Measurements from ENCODE around the gene NUP85. TPM values are rescaled to one million over a fixed set of nuclear protein-coding genes. Genes with fewer than 3 reads are reported as not detected.
"Not testable (repeated sequence)": the region's sequence is repeated elsewhere in the genome, so short reads cannot be mapped to it uniquely, and the experiment has no call there.

NUP85 gene
- total RNA-seq, 1 experiment from 2014 or later, result 164 TPM

- TF ChIP-seq TCF7L2 (IDR thresholded peaks at IDR 0.05; ENCODE audit: borderline replicate concordance, extremely low read depth, insufficient read depth, insufficient read length) (no peak), JUND (IDR thresholded peaks at IDR 0.05) (no peak), SP1 (IDR thresholded peaks at IDR 0.05; ENCODE audit: low read depth) (peak; percentile 87), SRF (IDR thresholded peaks at IDR 0.05; ENCODE audit: low read depth) (no peak), EZH2phosphoT487 (IDR thresholded peaks at IDR 0.05; ENCODE audit: borderline replicate concordance) (no peak), ELF1 (IDR thresholded peaks at IDR 0.05; ENCODE audit: borderline replicate concordance, low read depth) (no peak), CBX3 (IDR thresholded peaks at IDR 0.05; ENCODE audit: low read depth) (no peak; the same call in 1 of the 2 replicates)
These were observed at the start of gene NUP85 (continued) for GRCh38 chr17:75205037-75205792.

- CTCF ChIA-PET, result interaction anchor here (1.0 to 2.0 kb wide), 3 partner anchors 14 to 45 kb away, joined by 3 to 17 read pairs (median 5); no protein-coding TSS in a partner anchor
These were observed 47.0 kb upstream of the NUP85 start for GRCh38 chr17:75158480-75158879.

More at GRCh38 chr17:75158480-75158879, 47.0 kb upstream of the NUP85 start:
- H3K9me2 ChIP-seq (ENCODE audit: insufficient read depth); H3K36me3 ChIP-seq (ENCODE audit: control insufficient read depth in 1 of 2, insufficient read depth in 2 of 2, low read length in 2 of 2); H3K27me3 ChIP-seq (ENCODE audit: insufficient read depth, low read length); H4K20me1 ChIP-seq (ENCODE audit: insufficient read depth); RAD21 ChIA-PET (ENCODE audit: low non-redundant PET in 1 of 2, low total read pairs in 2 of 2, uncharacterized antibody in 2 of 2, unreplicated experiment in 2 of 2); H2AFZ ChIP-seq (ENCODE audit: low read depth, low read length, poor library complexity, severe bottlenecking); DNase-seq (ENCODE audit: low read depth, low spot score); ATAC-seq; H3K4me3 ChIP-seq (replicated peaks in 1 of 2; ENCODE audit: low read depth in 1 of 2, low read length in 2 of 2); H3K27ac ChIP-seq (ENCODE audit: low read depth, low read length); H3K9me3 ChIP-seq (ENCODE audit: control insufficient read depth in 1 of 2, insufficient read depth in 1 of 2, low read depth in 1 of 2, low read length in 2 of 2); H3K79me2 ChIP-seq (ENCODE audit: insufficient read depth, low read length); BruUV-seq (replicated peaks); intact Hi-C loops (cut with micrococcal nuclease): not testable (repeated sequence)
- peak overlapping the region; percentile 39 for H3K9ac ChIP-seq (ENCODE audit: low read length)
- H3K4me2 ChIP-seq (ENCODE audit: low read length), result peak overlapping the region; percentile 60
- POLR2A ChIA-PET, result interaction anchor here (1.3 to 1.6 kb wide), 2 partner anchors 13 to 34 kb away, joined by 3 to 6 read pairs; no protein-coding TSS in a partner anchor
- H3K4me1 ChIP-seq (ENCODE audit: control insufficient read depth in 1 of 2, insufficient read depth in 2 of 2, low read length in 2 of 2), result peaks cover 46 to 57% of the 10 kb centered on the region in 2 experiments
- TF ChIP-seq FOSL1 (IDR thresholded peaks at IDR 0.05; ENCODE audit: low read depth), result 0 out of 2 replicates have a peak, but pooled peaks have one; percentile 10
